NCI-H69 (cell line): ENCODE data around the gene CORO2A.
A peak's percentile ranks its signal among the peaks of the same experiment; 100 is the strongest.

Experiments
- DNase-seq: peaks from one replicate; lab custom pipeline; 2025; lab: John Stamatoyannopoulos, UW

Gene CORO2A

DNA sequence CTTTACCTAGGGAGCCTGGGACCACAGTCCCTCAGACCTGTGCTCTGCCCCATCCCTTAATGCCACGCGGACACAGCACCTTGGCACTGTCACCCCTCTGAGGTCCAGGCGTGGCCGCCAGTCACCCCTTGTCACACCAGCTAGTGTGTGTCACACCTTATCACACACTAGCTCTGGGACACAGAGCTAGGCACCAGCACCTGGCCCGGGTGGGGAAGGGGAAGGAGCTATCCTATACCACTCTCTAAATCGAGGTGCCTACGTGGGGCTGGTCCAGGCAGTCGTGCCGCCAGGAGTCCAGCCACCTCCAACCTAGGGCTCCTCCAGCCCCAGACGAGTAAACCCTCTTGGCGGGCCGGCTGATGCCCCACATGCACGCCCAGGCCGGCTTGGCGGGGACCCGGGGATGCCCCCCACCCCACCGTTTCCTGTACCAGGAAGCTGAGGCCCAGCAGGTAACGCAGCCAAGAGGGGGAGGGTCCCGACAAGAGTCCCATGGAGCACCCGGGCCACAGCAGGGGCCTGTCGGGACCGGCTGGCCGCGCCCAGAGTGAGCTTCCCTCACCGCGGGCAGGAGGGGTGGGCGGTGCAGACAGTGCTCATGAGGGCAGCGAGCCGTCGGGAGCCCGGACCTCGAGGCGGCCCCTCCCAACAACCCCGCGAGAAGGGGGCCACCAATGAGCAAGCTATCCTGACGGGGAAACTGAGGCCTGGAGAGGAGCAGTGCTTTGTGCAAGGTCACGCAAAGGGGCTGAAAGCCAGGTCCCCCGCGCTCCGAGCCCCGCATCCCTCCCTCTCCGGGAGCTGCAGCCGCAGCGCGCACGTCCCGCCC, 550 bp downstream of the CORO2A start:
- DNase-seq = peak; percentile 82

DNA sequence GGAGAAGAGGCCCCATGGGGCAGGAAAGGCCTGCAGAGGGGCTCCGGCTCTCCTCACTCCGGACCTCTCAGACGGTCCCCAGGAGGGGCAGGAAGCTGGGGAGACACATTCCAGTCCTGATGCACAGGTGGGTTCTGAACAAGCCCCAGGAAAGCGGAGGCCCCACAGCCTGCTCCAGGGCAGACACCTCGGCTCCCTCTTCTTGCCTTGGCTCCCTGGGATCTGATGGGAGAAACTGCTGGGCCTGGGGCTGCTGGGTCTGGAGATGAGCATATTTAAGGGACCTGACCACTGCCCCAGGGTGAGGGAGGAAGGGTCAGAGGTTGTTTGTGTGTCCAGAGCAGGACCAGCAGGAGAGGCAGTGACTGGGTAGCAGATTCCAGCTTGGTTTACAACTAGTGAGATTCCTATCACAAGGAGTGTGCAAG, 1.2 kb downstream of the CORO2A start:
- DNase-seq = peak; percentile 24

DNA sequence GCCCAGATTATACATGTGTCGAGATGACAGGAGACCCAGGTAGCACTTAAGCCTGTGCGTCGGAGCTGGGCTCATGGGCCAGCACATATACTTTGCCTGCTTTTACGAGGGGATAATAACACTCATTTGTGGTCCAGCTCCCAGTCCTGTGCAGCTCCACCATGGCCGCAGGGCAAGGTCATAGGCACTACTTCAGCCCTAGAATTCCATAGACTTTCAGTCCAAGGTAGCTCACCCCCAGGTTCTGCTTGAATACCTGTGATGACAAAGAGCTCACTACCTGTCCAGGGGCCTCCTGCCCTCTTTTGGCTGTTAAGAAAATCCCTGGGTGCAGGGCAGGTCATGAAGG, 1.7 kb downstream of the CORO2A start:
- no peak for DNase-seq

DNA sequence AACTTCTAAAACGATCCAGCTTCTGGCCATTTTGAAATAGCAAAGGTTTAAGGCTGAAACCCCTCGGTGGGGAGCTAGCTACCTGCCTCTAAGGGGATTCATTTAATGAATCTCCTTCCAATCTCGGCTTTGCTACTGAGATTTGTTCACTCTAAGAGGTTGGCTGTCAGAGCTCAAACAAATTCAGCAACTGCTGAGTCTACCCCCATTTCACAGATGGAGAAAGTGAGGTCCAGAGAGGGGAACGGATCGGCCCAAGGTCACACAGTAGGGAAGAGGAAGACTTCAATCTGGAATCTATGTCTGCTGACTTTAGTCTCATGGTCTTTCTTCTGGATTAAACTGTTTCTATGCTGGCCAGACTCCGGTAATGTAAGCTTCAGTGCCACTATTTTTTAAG, 3.0 kb downstream of the CORO2A start:
- no peak for DNase-seq

DNA sequence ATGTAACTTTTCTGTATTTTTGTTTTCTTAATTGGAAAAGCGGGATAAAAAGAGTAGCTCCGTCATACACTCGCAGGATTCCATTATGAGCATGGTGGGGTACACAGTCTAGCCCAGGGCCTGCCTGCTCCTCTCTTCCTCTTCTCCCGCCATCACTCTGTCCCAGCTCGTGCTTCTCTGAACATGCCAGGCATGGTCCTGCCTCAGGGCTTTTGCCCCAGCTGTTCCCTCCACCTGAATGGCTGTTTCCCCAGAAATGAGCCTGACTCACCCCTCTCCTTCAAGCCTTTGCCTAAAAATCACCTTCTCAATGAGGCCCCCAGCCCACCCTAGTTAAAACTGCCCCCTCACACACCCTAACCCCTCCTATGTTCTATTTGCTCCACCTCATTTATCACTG, 4.5 kb downstream of the CORO2A start:
- DNase-seq = peak; percentile 64

DNA sequence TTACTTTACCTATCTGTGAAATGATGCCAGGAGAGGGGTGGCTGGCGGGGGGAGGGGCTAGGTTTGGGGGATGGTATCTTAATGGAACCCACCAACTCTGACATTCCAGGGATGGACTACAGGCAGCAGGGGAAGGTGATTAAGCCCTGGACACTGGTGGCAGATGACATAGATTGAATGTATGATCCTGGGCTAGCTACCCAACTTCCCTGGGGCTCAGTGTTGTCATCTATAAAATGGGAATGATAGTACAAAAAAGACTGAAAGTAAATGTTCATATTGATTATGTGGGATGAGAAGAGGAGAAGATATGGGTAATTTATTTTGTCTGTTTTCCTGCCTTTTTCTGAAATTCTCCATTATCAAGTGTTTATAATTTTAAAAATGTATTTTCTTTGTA, 6.2 kb downstream of the CORO2A start:
- DNase-seq = no peak

DNA sequence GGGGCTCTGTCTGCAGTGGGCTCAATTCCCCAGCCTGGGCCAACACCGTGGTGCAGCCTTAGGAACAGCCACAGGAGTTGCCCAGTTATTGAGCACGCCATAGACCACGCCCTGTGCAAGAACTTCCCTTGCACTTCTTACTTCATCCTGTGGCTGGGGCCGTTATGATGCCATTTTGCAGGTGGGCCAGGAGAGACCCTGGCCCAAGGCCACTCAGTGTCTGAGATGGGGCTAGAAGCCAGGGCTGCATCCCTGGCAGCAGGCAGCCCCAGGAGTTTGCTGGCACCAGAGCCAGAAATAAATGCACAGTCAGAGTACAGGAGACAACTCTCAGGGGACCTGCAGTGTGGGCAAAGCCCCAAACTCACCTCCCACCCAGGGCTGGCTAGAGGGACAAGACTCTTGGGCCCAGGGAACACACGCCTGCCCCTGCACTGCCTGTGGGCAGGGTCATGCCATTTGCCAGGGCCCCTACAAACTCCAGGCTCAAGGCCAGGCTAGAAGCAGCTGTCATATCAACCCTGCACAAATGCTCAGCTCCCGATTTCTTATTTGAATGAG, 6.7 kb downstream of the CORO2A start:
- peak; percentile 58 for DNase-seq

DNA sequence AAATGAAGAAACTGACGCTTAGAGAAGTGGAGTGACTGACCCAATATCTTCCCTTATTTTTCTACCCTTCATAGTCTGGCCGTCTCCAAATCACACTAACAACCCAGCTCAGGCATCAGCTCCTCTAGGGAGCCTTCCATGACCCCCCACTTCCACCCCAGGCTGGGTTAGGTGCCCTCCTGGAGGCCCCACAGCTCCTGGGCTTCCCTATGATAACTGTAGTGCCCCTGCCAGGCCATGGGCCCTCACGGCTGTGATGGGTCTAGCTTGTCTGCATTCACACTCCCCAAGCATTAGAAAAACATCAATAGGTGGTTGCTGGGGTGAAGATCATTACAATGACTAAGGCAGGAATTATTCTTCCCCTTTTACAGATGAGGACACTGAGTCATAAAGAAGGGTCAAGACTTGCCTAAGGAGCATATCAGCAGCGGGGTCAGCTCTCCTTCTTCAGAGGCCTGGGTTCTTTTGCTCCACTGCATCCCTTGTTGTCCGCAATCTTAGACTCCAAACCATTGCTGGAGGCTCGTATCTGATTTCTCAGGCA, 7.3 kb downstream of the CORO2A start:
- no peak for DNase-seq

DNA sequence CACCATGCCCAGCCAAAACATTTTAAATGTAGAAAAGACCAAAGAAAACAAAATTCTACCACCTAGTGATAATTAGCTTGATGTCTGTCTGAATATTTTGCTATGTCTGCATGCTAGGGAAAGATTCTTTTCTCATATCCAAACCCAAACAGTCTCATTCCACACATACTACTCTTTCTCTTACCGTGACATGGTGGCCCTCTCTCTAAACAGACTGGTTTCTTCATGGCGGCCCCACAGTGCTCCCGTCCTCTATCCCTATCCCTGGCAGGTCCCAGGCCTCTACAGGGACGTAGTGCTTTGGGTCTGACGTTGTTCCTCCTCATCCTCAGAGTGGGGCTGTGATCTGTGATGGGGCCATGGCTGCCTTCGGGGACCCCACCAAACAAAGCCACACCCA, 8.1 kb downstream of the CORO2A start:
- DNase-seq = no peak

DNA sequence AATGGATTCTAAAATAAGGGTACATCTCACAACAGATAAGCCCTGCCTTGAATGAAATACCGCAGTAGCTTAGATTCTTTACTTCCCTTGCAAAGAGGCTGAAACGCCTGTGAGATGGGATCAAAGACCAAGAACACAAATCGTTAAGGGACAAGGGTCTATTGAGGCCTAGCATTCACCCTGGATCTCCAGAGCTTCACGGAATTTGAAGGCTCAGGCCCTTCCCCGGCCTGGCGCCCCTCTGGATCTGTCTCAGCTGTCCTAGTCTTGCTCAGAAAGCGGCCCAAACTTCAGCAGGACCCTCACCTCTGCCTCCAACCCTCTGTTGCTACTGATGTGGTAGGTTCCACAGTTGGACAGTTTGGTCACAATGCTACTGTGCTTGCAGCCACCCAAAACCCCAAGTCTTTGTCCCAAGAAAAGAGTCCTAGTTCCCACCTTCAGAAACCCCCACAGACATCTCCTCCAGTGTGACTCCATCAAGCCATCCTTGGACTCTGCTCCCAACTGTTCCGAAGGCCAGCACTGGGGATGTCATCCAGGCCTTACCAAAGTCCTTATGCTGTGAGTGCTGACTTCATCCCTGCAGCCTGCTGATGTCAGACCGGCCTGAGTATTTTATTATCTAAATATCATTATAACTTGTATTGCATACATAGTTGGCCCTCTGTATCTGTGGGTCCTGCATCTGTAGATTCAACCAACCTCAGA, 9.4 kb downstream of the CORO2A start:
- DNase-seq = no peak

DNA sequence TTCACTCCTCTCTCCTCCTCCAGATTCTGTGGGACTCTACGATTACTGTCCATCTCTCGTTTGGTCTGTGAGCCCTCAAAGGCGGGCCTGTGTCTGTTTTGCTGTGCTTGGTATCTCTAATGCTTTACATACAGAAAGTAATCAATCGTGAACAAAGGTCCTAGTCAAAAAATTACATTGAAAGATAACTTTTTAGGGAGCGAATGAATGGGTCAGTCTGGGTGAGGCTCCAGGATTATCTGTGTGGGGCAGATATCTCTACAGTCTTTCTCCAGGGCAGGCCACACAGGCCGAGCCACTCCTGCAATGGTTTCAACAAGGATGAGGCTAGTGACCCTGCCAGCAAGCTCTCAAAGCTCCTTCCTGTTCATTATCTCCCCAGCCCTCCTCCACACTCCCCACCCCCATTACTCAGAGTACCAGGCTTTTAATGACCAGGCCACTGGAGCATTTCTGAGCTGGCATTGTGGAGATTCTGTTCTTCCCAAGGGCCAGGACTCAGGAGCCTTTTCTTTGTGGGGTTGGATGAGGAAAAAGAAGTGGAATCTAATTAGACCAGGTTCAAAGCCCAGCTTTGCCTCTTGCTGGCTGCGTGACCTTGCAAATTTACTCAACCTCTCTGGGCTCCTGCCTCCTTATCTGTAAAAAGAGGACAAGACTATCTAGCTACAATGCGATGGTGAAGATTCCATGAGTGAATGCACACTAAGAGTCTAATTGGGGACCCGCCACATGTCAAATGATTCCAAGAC, 10.2 kb downstream of the CORO2A start:
- DNase-seq = peak; percentile 27

DNA sequence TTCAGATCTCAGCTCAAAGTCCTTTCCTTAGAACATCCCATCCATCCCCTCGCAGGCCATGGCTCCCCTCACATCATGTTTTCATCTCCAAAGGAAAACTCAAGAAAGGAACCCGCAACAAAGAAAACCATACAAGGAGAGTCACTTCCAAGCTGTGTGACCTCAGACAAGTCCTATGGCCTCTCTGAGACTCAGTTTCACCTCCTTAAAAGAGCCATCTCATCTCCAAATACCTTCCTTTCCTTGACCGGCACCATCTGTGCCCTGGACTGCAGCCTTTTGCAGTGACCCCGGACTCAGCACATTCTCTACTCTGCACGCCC, 10.7 kb downstream of the CORO2A start:
- DNase-seq = no peak

DNA sequence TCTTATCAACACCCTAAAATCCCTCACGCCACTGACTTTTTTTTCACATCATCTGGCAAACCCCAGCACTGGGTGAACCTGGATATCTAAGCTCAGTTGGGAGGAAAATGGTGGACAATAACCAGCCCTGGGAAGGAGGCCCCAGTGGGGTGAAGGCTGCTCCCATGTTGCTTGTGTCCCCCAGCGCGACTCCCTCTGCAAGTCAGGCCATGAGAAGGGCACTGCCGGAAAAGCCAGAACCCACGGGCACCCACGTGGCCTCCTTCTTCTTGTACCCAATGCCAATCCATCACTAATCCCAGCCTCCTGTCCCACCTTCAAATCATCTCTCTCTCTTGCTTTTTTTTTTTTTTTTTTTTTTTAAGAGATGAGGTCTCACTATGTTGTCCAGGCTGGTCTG, 11.4 kb downstream of the CORO2A start:
- DNase-seq = no peak

DNA sequence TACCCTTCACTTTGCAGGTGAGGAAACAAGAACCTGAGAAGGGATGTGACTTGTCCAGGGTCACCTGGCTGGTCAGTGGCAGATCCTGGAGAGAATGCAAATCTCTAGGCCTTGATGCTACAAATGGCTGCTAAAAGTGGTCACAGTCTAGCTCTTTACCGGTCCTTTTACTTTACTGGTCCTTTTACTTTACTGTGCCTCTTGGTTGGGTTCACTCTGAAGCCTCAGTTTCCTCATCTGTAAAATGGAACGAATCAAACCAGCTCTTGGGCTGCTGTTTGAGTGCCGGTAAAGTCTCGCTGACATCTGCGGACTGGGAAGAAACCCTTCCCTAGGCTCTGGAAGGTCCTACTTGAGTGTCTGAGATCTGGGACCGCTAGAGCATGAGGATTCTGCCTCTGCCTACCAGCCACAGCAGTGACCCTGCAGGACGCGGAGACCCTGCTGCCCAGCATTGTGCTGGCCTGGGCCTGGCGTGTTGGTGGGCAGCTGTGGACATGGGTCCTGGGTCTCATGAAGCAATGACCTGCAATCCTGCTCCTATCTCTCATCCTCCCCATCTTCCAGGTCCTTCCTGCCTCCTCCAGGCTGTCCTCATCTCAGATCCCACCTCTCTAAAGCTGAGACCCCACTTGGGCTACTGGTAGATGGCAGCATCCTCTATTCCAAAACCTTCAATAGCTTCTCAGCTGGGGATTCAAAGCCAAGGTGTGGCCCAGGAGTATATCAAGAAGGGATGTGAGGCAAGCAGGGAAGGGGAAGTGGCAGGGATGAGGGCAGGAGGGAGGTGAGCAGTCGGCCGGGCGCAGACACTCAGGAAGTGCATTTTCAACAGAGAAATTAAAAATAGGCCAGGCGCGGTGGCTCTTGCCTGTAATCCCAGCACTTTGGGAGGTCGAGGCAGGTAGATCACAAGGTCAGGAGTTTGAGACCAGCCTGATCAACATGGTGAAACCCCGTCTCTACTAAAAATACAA, 13.3 kb downstream of the CORO2A start:
- no peak for DNase-seq

DNA sequence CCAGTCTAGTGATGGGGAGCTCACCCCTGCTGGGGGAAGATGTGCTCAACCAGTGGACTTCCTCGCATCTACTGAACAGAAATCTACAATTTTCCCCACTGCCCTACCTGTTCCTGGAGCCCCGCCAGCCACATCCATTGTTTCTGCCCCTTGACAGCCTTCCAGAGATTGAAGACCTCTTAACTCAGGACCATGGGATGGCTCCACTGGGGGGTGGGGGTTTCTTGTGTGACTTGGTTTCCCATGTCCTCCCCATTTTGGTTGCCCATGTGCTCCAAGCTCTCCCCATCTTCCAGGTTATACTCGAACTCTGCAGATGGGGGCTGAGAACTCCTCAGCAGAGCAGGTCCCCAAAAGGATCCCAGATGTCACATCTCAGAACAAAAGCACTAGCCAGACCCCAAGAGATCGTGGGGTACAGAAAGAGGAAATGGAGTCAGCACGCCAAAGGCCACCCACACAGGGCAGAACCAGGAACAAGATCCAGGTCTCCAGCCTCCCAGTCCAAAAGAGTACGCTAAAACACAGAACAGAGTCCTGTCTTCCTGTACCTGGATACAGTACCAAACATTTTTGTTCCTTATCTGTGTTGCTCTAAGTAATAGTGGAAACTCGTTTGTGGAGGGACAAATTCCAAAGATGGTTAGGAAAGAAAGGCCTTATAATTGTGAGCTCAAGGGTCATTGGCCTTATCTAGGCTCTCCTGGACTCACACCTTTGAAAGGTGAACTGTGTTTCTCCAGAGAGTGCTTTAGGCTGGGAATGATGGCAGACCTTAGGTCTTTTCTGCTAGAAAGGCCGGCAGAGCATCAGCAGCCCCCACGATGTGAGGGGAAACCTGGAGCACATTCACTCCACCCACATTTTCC, 15.8 kb downstream of the CORO2A start:
- peak; percentile 12 for DNase-seq

DNA sequence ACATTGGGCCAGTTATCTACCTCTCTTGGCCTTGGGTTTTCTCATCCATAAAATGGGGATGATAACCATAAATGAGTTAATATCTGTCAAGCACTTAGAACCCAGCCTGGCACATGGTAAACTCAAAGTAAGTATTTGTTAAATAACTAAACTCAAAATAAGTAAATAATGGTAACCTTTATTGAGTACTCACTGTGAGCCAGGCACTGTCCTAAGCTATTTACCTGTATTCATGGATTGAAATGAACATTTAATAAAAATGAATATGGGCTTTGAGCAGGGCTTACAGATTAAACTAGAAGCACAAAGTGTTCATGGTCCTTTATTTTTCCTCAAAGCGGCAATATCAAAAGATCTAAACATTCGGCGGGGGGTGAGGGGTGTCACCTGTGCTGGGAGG, 16.7 kb downstream of the CORO2A start:
- no peak for DNase-seq

DNA sequence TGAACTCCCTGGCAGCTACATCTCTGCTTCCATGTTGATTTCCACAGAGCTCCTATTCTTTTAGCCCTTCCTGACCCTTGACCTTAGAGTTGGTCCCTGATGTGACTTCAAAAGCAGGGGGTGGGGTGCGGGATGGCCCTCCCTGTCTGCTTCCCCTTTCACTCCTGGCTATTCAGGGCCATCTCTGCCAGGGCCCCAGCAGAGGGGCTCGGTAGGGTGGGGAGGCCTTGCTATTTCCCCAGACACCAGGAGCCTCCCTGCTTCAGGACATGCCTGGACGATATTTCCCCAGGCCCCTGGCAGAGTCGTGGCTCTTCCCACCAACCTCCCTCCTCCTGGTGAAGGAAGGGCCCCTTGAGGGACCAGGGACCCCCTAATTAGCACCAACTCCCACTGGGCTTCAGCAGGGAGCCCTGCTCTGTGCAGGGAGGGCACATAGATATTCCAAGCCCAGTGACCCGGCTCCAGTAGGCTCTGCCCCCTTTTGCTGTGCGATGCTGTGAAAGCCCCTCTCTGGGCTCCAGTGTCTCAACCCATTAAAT, 17.3 kb downstream of the CORO2A start:
- DNase-seq = peak; percentile 89

DNA sequence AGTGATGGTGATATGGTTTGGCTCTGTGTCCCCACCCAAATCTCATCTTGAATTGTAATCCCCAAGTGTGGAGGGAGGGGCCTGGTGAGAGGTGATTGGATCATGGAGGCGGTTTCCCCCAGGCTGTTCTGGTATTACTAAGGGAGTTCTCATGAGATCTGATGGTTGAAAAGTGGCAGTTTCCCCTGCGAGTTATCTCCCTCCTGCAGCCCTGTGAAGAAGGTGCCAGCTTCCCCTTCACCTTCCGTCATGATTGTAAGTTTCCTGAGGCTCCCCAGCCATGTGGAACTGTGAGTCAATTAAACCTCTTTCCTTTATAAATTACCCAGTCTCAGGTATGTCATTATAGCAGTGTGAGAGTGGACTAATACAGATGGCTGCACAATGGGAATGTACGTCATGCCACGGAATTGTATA, 17.9 kb downstream of the CORO2A start:
- peak; percentile 89 for DNase-seq

DNA sequence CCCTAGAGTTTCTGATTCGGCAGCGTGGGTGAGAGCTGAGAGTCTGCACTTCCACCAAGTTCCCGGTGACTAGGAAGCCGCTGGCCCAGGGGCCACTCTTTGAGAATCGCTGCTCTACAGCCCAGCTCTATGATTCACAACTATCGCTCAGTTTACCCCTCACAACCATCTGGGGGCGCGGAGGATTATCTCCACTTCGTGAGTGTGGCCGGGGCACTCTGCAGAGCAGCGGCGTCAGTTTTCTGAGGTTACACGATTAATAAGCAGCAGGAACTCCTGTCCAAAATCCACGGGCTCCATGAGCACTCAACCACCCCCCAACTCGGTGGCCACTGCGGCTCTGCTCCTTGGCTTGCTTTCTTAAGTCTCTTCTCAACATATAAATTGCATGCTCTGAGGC, 19.3 kb downstream of the CORO2A start:
- DNase-seq = peak; percentile 44

DNA sequence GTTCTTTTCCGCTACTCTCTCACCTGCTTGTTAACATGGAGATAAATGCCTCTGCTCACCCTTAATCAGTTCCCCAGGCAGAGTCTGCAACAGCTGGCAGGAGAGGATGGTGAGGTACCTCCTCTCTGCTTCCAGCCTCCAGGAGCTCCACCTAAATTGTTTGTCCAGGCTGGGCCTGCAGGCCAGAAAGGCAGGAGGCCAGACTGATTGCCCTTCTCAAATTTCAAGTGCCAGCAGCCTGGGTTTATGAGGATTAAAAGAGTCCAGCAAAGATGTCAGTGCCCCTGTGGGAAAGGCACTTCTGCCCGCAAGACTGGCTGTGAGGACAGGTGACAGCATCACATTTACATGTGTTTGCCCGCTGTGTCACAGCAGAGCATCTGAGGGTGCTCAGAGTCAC, 19.8 kb downstream of the CORO2A start:
- DNase-seq = peak; percentile 99
